Hepatocyte (in vitro differentiated cells): ENCODE results near the gene ACOXL.

Source experiments
- EZH2phosphoT487 ChIP-seq: fragments of 200-600 bp; sonication (generic); IDR thresholded peaks from one replicate; pipeline ENCODE4 v1.6.1; 2018; ENCODE audit warnings: antibody characterized with exemption, mild to moderate bottlenecking, low read depth, moderate library complexity; ENCODE audit not compliant: unreplicated experiment, severe bottlenecking
- TF ChIP-seq, protein P1 (sequence below): fragments of 200-600 bp; sonication (generic); IDR thresholded peaks from 2 replicates; pipeline ENCODE4 v1.5.1; 2016; ENCODE audit warnings: antibody characterized with exemption, mild to moderate bottlenecking; ENCODE audit not compliant: poor library complexity

DNA sequence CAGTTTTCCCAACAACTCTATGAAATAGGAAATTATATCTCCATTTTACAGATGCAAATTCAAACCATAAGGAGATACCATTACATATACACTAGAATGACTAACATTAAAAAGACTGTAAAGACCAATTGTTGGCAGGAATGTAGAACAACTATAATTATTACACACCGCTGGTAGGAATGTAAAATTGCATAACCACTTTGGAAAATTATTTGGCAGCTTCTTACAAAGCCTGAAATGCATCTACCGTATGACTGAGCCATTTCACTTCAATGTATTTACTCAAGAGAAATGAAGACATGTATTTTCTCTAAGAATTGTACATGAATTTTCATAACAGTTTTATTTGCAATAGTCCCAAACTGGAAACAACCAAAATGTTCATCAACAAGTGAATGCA, 199.3 kb downstream of the ACOXL start:
- TF ChIP-seq, protein P1, sequence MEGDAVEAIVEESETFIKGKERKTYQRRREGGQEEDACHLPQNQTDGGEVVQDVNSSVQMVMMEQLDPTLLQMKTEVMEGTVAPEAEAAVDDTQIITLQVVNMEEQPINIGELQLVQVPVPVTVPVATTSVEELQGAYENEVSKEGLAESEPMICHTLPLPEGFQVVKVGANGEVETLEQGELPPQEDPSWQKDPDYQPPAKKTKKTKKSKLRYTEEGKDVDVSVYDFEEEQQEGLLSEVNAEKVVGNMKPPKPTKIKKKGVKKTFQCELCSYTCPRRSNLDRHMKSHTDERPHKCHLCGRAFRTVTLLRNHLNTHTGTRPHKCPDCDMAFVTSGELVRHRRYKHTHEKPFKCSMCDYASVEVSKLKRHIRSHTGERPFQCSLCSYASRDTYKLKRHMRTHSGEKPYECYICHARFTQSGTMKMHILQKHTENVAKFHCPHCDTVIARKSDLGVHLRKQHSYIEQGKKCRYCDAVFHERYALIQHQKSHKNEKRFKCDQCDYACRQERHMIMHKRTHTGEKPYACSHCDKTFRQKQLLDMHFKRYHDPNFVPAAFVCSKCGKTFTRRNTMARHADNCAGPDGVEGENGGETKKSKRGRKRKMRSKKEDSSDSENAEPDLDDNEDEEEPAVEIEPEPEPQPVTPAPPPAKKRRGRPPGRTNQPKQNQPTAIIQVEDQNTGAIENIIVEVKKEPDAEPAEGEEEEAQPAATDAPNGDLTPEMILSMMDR: no peak
- no peak for TF ChIP-seq EZH2phosphoT487
